NCI-H2196 (cell line): ENCODE measurements around the gene RIPPLY2.
"Not testable (repeated sequence)": the region's sequence is repeated elsewhere in the genome, so short reads cannot be mapped to it uniquely, and the experiment has no call there.

Experiments
- DNase-seq: peaks from one replicate; lab custom pipeline; 2025; ENCODE audit not compliant: unreplicated experiment; lab: John Stamatoyannopoulos, UW

The RIPPLY2 gene, protein sequence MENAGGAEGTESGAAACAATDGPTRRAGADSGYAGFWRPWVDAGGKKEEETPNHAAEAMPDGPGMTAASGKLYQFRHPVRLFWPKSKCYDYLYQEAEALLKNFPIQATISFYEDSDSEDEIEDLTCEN

DNA sequence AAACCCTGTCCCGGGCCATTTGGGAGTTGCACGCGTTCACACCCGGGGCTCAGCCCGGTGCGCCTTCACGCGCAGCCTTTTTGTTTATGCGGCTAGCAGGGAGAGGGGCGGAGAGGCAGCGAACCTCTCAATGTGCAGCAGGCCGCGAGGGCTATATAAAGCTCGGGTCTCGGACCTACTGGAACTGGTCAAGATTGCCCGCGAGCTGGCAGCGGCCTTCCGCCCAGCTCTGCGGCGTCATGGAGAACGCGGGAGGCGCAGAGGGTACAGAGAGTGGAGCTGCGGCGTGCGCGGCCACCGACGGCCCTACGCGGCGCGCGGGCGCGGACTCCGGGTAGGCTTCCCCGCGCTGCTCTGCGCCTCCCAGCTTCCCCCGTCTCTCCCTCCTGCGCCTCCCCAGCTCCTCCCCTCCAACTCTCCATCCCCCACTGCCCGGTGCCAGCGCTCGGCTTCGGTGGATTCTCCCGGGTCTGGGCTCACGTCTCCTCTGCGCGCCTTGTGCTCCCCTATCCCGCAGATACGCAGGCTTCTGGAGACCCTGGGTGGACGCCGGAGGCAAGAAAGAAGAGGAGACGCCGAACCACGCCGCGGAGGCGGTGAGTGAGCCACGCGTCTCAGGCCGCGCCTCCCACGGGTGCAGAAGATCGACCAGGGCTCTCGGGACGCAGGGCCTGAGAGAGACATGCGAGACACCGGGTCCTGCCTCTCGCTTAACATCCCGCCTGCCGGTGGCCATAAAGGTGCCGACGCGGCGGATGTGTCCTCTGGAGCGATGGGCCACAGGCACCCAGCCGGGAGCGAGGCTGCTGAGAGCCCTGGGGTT, at the start of gene RIPPLY2:
Gene RIPPLY2 (plus strand): TSS at position 183 of the 823 bp plus-strand sequence. CDS start 57 bp downstream, at position 240.
- DNase-seq, result peak; percentile 69

DNA sequence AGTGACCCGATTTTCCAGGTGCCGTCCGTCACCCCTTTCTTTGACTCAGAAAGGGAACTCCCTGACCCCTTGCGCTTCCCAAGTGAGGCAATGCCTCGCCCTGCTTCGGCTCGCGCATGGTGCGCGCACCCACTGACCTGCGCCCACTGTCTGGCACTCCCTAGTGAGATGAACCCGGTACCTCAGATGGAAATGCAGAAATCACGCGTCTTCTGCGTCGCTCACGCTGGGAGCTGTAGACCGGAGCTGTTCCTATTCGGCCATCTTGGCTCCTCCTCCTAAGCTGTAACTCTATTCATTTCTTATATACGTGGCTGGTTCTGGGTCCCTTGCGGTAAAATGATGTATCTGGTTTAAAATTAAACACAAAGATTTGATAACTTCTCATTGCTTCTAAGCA, 49.7 kb upstream of the RIPPLY2 start:
- DNase-seq, result not testable (repeated sequence)

DNA sequence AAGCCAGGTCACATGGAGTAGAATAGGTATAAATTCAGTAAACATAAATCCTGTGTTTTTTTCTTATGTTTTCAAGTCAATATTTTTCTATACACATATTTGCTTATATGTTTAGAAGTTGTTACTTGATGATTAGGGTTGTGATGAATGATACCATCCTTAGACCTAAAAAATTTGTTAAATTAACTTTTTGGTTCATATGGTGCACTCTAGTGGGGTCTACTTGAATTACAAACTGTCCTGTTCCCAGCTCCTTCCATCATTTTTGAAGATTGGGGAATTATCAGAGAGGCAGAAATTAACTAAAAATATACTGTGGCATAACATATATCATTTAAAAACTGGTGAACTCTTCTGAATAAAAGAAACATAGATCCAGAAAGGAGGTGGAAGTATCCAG, 48.3 kb upstream of the RIPPLY2 start:
- no peak for DNase-seq

DNA sequence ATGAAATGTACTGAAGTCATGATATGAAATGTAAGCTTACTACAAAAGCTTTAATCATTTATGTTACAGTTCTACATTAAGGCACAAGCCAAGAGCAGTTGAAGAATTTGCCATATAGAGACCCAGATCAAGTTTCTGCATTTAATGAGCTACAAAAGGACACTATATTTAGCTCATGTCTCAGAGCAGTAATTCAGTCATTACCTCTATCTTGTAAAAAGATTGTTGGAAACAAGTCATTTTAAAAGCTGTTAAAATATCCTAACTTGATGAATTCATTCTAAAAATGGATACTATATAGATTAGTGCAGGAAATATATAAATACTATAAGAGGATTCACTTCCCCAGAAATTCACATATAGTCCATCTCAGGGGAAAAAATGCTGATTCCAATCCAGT, 45.2 kb upstream of the RIPPLY2 start:
- no peak for DNase-seq

DNA sequence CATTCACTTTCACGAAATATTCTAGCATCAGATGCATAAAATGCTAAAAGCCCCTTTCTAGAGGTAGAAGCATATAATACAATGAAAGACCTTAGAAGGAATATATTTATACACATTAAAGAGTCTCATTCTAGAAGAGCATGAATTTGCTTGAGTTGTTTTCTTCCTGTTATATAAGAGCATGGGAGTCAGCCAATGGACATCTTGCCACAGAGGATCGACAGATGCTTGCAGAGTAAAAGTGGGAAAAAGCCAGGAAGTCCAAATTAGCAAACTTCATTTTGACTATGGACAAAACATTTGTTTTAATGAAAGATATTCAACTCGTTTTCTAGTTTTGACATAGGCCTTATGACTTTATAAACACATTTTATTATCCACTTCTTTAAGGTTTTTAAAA, 44.2 kb upstream of the RIPPLY2 start:
- DNase-seq, result no peak

DNA sequence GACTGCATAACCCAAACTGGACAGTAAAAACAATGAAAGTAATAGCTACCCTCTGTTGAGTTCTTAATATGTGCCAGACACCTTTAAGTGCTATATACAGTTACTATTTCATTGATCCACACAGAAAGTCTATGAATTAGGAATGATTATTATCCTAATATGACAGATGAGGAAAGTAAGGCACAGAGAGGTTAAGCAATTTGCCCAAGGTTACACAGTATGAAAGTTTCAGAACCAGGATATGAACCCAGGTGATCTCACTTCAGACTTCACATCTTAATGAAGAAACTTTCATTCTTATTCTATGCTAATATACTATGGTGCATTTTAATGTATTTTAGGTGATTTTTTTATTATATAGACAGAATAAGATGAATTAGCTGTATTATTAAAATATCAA, 40.6 kb upstream of the RIPPLY2 start:
- DNase-seq, result no peak

DNA sequence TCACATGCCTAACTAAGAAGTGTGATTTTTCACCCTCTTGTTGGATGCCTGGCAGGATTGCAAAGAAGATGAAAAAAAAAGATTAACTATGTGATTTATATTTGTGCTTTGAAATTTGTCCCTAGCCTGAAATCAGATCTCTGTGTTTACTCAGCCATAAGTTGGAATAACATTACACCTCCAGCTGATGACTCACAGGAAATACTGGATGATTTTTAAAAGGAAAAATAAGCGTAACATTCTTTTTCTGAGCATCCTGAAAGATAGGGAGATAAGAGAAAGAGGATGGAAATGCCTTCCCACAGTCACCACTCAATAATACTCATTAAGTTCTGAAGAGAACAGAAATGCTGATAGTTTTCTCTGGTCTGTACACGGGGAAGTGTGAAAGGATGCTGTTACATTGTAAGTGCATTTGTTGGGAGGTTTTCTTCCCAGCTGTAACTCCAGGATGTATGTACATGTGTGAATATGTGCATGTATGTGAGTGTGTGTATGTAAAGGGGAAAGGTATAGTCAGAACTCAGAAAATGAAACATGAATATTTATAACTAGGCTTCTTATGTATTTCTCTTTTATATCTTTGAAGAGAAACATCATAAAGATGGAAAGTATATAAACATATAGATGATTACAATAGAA, 37.4 kb upstream of the RIPPLY2 start:
- no peak for DNase-seq

DNA sequence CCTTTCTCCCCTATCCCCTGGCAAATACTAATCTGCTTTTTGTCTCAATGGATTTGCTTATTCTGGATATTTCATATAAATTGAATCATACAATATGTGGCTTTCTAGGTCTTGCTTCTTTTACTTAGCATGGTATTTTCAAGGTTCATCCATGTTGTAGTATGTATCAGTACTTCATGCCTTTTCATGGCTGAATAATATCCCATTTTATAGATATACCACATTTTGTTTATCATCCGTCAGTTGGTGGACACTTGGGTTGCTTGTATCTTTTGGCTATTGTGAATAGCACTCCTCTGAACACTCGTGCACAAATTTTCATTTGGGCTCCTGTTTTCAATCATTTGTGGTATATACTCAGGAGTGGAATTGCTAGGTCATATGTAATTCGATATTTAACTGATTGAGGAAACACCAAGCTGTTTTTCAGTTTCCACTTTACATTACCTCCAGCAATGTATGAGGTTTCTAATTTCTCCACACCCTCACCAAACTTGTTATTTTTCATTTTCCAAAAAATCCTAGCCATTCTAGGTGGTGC, 30.5 kb upstream of the RIPPLY2 start:
- DNase-seq, result no peak

DNA sequence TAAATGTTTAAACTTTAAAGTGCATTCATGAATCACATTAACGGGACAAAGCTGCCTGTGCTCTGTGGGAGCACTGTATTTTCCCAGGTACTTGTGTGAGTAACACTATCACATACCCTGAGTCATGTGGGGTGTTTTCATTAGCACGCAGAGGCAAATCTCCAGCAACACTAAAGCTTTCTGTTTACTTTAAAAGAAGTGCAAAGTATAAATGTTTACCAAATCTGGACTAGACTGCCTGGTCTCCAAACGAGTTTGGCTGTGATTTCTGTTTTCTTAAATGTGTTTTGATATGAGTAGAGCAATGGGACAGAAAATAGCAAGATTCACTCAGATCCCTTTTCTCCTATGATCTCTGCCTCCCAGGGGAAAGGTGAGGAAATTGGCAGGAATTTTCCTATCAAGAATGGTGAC, 28.8 kb upstream of the RIPPLY2 start:
- DNase-seq, result no peak

DNA sequence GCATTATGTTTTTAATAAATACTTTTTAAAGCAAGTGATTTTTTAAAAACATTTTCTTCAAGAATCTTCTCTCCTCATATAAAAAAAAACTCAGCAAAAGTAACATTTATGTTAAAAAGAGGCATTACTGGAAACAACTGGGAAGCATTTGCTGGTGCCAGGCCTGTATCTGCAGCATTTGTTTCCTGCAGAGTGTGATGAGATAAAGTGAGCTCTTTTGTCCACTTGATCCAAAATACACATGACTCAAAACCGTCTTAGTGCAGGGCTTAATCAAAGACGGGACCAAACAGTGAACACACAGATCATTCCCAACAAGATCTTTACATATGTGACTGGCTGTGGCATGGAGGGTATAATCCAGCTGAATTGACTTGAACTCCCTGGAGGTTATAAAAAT, 28.3 kb upstream of the RIPPLY2 start:
- DNase-seq, result no peak

DNA sequence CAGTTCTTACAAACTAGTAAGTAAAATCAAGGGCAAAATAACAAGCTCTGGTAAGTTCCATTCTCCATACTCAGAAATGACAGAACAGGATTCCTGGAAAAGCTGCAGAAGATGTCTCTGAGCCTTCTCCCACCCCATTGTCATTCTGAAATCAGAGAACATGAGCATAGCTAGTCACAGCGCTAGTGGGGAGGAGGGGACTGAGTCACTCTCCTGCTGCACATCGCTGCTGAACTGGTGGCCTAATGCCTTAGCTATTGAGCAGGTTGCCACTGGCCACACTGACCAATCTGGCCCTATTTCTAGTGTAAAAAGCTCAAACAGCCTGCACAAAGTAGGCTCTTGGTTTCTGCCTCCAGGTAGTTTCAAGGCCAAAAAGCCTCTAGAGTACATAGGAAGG, 26.1 kb upstream of the RIPPLY2 start:
- DNase-seq, result no peak

DNA sequence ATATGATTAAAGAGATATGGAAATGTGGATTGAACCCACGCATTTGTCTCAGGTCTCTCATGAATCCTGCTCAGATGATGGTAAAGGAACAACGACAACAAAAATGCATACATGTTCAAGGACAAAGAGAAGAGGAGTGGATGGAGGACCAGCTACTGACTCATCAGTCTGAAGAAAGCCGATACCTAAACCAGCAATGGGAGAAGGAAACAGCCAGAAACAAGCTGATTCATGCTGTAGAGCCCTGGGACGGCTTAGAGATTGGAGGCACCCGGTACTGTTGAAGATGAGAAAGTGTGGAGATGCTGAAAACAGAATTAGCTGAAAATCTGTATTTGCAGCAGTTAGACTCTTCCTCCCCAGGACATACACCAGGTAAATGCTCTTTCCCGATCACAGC, 14.4 kb upstream of the RIPPLY2 start:
- DNase-seq, result no peak

DNA sequence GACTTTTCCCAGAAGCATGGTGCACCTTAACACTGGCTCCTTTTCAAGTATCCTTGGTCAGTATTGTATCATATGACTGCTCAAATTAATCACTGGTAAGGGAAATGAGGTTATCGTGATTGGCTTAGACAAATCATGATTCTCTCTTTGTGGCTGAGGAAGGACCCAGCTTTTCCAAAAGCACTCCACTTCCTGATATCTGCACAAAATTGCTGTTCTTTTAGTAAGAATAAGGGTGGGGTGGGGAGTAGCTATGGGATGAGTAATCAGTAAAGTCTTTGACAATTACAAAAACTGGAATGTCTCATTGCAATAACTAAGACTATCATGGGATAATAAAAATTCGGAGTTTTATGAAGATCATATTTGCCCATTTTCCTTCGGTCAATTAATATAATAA, 9.0 kb upstream of the RIPPLY2 start:
- no peak for DNase-seq

DNA sequence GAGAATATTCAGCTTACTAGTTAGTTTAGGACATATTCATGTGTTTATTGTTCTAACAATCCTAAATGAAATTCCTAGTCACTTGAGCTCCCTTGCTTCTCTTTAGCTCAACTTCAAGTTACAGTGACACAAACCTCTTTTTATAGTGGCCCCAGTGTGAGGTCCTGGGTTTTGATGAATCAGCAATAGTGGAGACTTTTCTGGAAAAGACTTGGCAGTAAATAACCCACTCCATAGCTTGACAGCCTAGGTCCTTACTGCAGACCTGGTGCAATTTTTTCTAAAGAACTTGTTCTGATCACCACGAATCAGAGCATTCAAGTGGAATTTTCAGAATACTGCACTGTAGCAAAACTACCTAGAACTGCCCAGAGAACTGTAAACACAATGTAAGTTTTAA, 6.9 kb upstream of the RIPPLY2 start:
- no peak for DNase-seq

DNA sequence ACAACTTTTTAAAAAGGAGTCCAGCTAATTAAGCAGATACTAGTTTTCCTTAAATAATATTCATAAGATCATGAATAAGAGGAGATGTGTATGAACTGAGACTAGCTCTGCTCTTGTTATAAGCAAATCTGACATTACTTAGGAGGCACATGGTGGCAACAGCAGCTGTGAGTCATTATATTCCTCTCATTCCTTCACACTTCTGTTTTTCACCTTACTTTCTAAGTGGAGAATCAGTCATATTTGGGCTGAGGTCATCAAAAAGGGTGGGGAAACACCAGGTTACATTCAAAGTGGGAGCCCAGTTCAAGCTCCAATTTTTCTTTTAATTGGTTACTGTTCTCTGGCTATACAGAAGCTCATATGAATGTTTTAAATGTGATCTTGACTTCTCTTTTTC, 6.0 kb upstream of the RIPPLY2 start:
- no peak for DNase-seq

DNA sequence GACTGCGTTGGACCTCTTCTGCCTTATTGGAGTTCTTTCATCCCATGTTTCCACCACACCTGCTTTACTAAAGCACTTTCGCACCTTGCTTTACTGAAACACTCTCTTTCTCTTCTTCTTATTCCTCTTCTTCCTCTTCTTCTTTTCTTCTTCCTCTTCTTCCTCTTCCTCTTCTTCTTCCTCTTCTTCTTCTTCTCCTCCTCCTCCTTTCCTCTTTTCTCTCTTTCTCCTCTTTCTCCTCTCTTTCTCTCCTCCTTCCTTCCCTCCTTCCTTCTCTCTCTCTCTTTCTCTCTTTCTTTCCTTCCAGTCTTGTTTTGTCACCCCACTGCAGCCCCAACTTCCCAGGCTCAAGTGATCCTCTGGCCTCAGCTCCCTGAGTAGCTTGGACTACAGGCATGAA, 4.0 kb upstream of the RIPPLY2 start:
- DNase-seq, result no peak

DNA sequence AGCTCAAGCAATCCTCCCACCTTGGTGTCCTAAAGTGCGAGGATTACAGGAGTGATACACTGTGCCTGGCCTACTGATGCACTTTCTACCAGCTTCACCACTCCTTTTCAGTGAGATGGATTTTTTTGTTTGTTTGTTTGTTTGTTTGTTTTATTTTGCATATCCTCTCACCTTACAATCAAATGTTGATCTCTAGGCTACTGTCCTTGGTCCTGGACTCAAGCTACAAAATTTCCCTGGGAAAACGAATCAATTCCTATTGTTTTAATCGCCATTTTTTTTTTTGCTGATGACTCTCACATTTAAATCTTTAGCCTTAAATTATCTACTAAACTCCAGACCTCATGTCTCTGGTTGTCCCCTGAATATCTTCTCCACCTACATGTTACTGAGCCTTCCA, 3.5 kb upstream of the RIPPLY2 start:
- DNase-seq, result no peak

DNA sequence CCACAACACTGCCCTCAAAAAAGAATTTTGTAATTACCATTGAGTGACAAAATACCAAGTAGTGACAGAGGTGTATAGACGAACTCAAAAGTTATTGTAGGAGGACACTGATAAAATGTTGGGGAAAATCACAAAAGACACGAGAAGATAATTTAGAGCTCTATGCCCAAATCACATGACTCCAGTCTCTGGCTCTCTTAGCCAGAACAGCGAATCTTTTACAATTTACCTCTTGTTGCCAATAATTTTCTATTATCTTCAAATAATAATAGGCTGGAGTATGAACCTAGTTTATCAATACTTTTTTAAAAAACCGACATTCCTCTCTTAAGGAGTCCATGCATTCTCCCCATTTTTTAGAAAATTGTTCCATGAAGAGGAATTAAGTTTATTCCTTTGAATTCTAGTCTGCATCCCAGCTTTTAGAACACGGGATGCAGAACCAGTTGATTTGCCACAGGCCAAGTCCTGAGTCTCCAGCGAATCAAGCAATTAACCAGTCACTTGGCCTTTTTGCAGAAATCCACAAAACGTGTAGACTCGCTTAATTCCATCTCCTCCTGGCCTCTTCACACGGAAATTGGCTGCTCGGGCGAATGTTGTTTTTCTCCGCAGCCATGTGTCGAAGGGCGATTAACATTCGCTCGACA, 507 bp upstream of the RIPPLY2 start:
- DNase-seq, result no peak

DNA sequence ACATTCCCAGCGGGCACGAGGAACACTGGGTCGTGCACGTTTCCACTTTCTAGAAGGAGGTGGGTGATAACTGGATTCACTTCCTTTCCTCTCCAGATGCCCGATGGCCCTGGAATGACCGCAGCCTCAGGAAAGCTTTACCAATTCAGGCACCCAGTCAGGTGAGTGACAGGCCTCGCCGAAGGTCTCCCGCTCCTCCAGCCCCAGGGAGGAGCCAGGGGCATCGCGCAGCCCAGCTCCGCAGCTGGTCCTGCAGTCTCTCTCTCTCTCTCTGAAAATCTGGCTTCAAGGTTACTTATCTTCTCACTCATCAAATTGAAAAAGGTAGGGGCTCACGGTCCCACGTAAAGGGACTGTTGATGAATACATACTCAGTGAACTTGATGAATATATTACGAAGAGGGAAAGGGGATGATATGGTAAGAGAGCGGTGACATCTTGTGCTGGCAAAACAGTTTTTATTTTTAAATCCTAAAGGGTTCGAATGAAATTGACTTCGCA, 891 bp downstream of the RIPPLY2 start:
- peak; percentile 46 for DNase-seq

DNA sequence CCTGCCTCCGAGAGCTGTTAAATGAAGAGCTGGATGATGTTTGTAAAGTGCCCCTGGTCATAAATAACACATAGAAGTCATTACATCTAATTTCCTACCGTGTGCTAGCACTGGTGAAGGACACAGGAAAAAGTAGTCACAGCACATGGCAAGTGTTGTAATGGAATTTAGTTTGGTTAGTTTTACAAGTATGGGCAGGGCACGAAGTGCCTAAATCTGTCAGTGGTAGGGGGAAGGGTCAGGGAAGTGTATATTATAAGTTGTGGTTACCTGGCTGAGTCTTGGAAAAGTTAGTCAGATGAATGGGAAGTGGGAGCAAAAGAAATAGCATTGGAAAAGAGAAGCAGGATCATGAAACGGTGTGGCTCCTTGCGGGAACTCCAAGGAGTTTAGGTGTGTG, 1.6 kb downstream of the RIPPLY2 start:
- no peak for DNase-seq
